Tibial nerve (tissue), 4 donors: ENCODE data around the gene IL31. TPM values are rescaled to one million over a fixed set of nuclear protein-coding genes. Genes with fewer than 3 reads are reported as not detected.

Experiments used
- DNase-seq, 2 donors: peaks; one replicate each; pipeline ENCODE4 v3.0.0-alpha.2; 2019; ENCODE audit warnings: low spot score in 2 of 2
- H3K27ac ChIP-seq, 4 donors: fragments of 200-600 bp; sonication (generic) in 3 of 4; one replicate each; pipeline ENCODE4 v1.5.1; 2017 to 2019; ENCODE audit warnings: mild to moderate bottlenecking in 1 of 4
- H3K27me3 ChIP-seq, 2 donors: fragments of 200-600 bp; sonication (generic) in 1 of 2; one replicate each; pipeline versions ENCODE4 v1.5.1 to v1.6.0; 2017 to 2019
- H3K36me3 ChIP-seq, 3 donors: fragments of 200-600 bp; sonication (generic); one replicate each; pipeline ENCODE4 v1.5.1; 2018 to 2019
- H3K4me1 ChIP-seq, 4 donors: fragments of 200-600 bp; sonication (generic) in 3 of 4; one replicate each; pipeline ENCODE4 v1.5.1; 2017 to 2019
- H3K4me3 ChIP-seq, 4 donors: fragments of 200-600 bp; sonication (generic) in 3 of 4; one replicate each; pipeline ENCODE4 v1.5.1; 2017 to 2019; ENCODE audit warnings: mild to moderate bottlenecking in 1 of 4, moderate library complexity in 1 of 4
- H3K9me3 ChIP-seq, 4 donors: fragments of 200-600 bp; sonication (generic) in 3 of 4; one replicate each; pipeline ENCODE4 v1.5.1; 2017 to 2019
- EP300 ChIP-seq, 2 donors: sonication (generic); formaldehyde crosslinking; IDR thresholded peaks; one replicate each; pipeline ENCODE4 v1.6.1; 2017; ENCODE audit warnings: antibody characterized with exemption in 2 of 2, mild to moderate bottlenecking in 1 of 2
- POLR2A ChIP-seq, 2 donors: fragments of 450-650 bp; IDR thresholded peaks; one replicate each; pipeline ENCODE4 v1.6.1; 2017; ENCODE audit warnings: antibody characterized with exemption in 2 of 2, mild to moderate bottlenecking in 2 of 2, moderate library complexity in 2 of 2
- WGBS, 2 donors: methylation state at CpG; one replicate each; pipeline ENCODE4 v1.1.5; 2018; 5-methylcytosine and 5-hydroxymethylcytosine counted together
- total RNA-seq, 4 donors: library from RNA; depleted of rRNA; stranded (reverse); fragments of >200 nt; gene quantifications; one replicate each; pipeline ENCODE4 v1.1.0, GENCODE V29; 2016
- TF ChIP-seq, protein P1 (sequence below), 5 experiments: fragments of 200-600 bp in 3 of 5; fragments of 450-650 bp in 2 of 5; sonication (generic) in 3 of 5; IDR thresholded peaks; one replicate each; pipeline ENCODE4 v1.5.1; 2016 to 2019; ENCODE audit warnings: antibody characterized with exemption in 5 of 5, mild to moderate bottlenecking in 3 of 5, moderate library complexity in 2 of 5

IL31 gene
- total RNA-seq, 4 donors from 2014 or later: not detected

DNA sequence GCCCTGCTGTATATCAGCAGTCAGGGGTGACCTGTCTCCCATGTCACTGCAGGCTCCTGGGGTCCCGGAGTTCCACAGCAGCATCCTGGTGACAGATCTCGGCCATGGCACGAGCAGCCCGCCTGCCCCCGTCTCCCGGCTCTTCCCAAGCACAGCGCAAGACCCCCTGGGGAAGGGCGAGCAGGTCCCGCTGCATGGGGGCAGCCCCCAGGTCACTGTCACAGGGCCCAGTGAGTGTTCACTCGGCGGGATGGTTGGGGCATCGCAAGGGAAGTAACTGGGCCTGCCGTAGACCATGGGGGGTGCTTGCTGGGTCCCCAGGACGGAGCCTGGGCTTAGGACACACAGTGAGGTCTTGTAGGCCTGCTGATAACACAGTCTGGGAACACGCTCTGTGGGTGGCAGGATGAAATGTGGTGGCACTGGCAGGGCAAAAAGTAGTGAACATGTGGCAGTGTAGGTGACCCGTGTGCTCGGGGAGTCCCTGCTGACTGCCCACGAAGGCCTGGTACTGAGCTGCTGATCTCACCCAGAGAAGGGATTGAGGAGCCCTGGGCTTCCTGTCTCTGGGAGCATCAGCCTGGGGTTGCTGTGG, 38.5 kb downstream of the IL31 start:
- DNase-seq: no peak
- no peaks in the 10 kb centered on the region for H3K9me3 ChIP-seq
- peaks cover 0 to 97% (median 12%) of the 10 kb centered on the region in 3 donors for H3K36me3 ChIP-seq
- H3K4me1 ChIP-seq: no peaks in the 10 kb centered on the region
- TF ChIP-seq, protein P1, sequence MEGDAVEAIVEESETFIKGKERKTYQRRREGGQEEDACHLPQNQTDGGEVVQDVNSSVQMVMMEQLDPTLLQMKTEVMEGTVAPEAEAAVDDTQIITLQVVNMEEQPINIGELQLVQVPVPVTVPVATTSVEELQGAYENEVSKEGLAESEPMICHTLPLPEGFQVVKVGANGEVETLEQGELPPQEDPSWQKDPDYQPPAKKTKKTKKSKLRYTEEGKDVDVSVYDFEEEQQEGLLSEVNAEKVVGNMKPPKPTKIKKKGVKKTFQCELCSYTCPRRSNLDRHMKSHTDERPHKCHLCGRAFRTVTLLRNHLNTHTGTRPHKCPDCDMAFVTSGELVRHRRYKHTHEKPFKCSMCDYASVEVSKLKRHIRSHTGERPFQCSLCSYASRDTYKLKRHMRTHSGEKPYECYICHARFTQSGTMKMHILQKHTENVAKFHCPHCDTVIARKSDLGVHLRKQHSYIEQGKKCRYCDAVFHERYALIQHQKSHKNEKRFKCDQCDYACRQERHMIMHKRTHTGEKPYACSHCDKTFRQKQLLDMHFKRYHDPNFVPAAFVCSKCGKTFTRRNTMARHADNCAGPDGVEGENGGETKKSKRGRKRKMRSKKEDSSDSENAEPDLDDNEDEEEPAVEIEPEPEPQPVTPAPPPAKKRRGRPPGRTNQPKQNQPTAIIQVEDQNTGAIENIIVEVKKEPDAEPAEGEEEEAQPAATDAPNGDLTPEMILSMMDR (IDR thresholded peaks at IDR 0.05): no peak
- no peak for TF ChIP-seq EP300 (IDR thresholded peaks at IDR 0.05)
- TF ChIP-seq POLR2A (IDR thresholded peaks at IDR 0.05): no peak
- H3K27ac ChIP-seq: no peak overlapping the region
- no peak overlapping the region for H3K4me3 ChIP-seq
- 95 to 97% methylated on average over 15 to 16 of the region's 18 CpGs for WGBS, 2 donors
- H3K27me3 ChIP-seq: no peaks in the 10 kb centered on the region

DNA sequence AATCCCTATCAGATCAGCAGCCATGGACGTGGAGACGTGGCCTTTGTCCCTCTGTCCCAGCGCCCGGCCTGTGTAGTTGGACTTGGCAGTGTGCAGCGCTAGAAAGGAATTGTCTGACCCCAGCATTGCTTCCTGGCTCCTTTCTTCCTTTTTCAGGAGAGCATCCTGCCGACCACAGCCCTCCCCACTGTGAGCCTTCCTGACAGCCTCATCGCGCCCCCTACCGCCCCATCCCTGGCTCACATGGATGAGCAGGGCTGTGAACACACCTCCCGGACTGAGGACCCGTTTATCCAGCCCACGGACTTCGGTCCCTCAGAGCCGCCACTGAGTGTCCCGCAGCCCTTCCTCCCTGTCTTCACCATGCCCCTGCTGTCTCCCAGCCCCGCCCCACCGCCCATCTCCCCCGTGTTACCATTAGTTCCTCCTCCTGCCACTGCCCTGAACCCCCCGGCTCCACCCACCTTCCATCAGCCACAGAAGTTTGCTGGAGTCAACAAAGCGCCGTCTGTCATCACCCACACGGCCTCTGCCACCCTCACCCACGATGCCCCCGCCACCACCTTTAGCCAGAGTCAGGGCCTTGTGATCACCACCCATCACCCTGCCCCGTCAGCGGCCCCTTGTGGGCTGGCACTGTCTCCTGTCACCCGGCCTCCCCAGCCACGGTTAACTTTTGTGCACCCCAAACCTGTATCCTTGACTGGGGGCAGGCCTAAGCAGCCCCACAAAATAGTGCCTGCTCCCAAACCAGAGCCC, 40.6 kb downstream of the IL31 start:
- Histone ChIP-seq H3K27ac (no peak overlapping the region), H3K36me3 (peaks cover 0 to 97% (median 26%) of the 10 kb centered on the region in 3 donors), H3K27me3 (no peaks in the 10 kb centered on the region), H3K4me3 (no peak overlapping the region), H3K4me1 (no peaks in the 10 kb centered on the region), H3K9me3 (no peaks in the 10 kb centered on the region)
- DNase-seq: no peak
- TF ChIP-seq EP300 (IDR thresholded peaks at IDR 0.05) (no peak), POLR2A (IDR thresholded peaks at IDR 0.05) (no peak)
- TF ChIP-seq, protein P1 (IDR thresholded peaks at IDR 0.05): no peak
- WGBS, 2 donors: 65 to 73% methylated on average over 28 of the region's 28 CpGs

DNA sequence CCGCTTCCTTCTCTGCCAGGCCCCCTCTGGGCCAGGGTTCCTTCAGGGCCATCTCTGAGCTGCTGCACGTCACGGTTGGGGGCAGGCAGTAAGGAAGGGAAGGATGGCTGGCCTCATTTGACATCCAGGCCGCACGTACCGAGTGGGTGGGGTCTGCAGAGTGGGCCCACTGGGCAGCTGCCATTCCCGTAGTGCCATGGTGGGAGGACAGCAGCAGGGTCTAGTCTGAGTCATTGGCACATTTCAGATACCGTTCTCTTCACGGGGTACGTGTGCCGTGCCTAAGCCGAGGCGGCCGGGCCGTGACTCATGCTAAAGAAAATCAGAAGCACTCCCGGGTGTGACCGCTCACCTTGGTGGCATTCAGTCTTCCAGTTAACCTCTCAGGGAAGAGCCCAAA, 43.9 kb downstream of the IL31 start:
- Histone ChIP-seq H3K4me1 (peaks cover 0 to 14% (median 6%) of the 10 kb centered on the region in 4 donors), H3K27ac (no peak overlapping the region), H3K9me3 (no peaks in the 10 kb centered on the region), H3K4me3 (no peak overlapping the region), H3K27me3 (no peaks in the 10 kb centered on the region), H3K36me3 (peaks cover 0 to 75% (median 28%) of the 10 kb centered on the region in 3 donors)
- 78 to 81% methylated on average over 17 of the region's 17 CpGs for WGBS, 2 donors
- DNase-seq: no peak
- TF ChIP-seq, protein P1 (IDR thresholded peaks at IDR 0.05): no peak
- TF ChIP-seq EP300 (IDR thresholded peaks at IDR 0.05): no peak
- no peak for TF ChIP-seq POLR2A (IDR thresholded peaks at IDR 0.05)

DNA sequence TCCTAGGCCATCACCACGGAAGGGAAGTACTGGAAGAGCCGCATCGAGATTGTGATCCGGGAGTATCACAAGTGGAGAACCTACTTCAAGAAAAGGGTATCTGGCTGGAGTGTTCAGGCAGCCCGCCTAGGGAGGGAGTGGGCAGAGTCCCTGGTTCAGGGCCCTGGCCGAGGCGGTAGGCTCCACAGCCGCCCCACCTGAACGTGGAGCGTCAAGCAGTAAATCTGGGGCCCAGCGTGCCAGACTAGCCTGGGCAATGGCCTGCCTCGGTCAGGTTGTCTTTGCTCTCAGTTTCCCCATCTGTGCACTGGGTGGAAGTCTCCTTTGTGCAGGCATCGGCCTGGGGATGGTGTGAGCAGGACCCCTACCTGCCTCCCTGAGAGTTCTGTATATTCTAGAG, 44.9 kb downstream of the IL31 start:
- Histone ChIP-seq H3K4me3 (no peak overlapping the region), H3K36me3 (peaks cover 0 to 67% (median 25%) of the 10 kb centered on the region in 3 donors), H3K9me3 (no peaks in the 10 kb centered on the region), H3K4me1 (peaks cover 0 to 18% (median 7%) of the 10 kb centered on the region in 4 donors), H3K27ac (no peak overlapping the region), H3K27me3 (no peaks in the 10 kb centered on the region)
- no peak for DNase-seq
- WGBS, 2 donors: 90 to 94% methylated on average over 11 to 13 of the region's 13 CpGs
- TF ChIP-seq EP300 (IDR thresholded peaks at IDR 0.05): no peak
- TF ChIP-seq, protein P1 (IDR thresholded peaks at IDR 0.05): no peak
- no peak for TF ChIP-seq POLR2A (IDR thresholded peaks at IDR 0.05)

DNA sequence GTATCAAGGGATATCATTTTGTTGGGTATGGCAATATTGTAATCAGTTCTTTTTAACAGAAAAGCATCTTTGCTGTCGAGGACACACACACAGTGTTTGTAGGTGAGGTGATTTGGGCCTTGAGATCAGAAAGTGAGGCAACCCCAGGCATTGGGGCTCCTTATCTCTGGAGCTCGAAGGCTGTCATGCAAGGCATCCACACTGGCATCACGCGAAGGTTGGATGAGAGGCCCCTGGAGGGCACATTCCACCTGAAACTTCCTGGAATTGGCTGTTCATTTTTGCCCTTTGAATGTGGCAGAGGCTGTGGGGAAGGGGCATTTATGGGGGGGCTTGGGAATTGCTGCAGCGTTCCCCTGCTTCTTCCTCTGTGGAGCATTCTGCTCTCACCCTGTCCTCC, 45.5 kb downstream of the IL31 start:
- Histone ChIP-seq H3K27ac (no peak overlapping the region), H3K4me1 (peaks cover 0 to 22% (median 10%) of the 10 kb centered on the region in 4 donors), H3K4me3 (no peak overlapping the region), H3K9me3 (no peaks in the 10 kb centered on the region), H3K36me3 (peaks cover 0 to 60% (median 25%) of the 10 kb centered on the region in 3 donors), H3K27me3 (no peaks in the 10 kb centered on the region)
- TF ChIP-seq EP300 (IDR thresholded peaks at IDR 0.05) (no peak), POLR2A (IDR thresholded peaks at IDR 0.05) (no peak)
- TF ChIP-seq, protein P1 (IDR thresholded peaks at IDR 0.05): no peak
- DNase-seq: no peak
- WGBS, 2 donors: 80 to 87% methylated on average over 5 of the region's 5 CpGs
